ENCODE measurements around the gene OOSP4B.
"Not testable (repeated sequence)": the region's sequence is repeated elsewhere in the genome, so short reads cannot be mapped to it uniquely, and the experiment has no call there.

The OOSP4B gene

GRCh38 chr11:60059052-60059451 lies 42.1 kb downstream of the OOSP4B start:
- no peak for DNase-seq (ENCODE audit: extremely low spot score)

GRCh38 chr11:60059521-60060240 lies 42.7 kb downstream of the OOSP4B start:
- TF ChIP-seq SP1 (IDR thresholded peaks at IDR 0.05) (no peak), FOXM1 (IDR thresholded peaks at IDR 0.05; ENCODE audit: borderline replicate concordance) (no peak), BHLHE40 (IDR thresholded peaks at IDR 0.05; ENCODE audit: borderline replicate concordance) (no peak), NFRKB (IDR thresholded peaks at IDR 0.05) (no peak), PKNOX1 (IDR thresholded peaks at IDR 0.05) (no peak), CTBP1 (IDR thresholded peaks at IDR 0.05; ENCODE audit: borderline replicate concordance) (no peak), LEF1 (IDR thresholded peaks at IDR 0.05; ENCODE audit: borderline replicate concordance) (no peak), FOXK2 (IDR thresholded peaks at IDR 0.05) (no peak), ELF4 (IDR thresholded peaks at IDR 0.05) (no peak), SUZ12 (IDR thresholded peaks at IDR 0.05) (no peak), FOXA1 (IDR thresholded peaks at IDR 0.05) (no peak), HDGF (IDR thresholded peaks at IDR 0.05; ENCODE audit: borderline replicate concordance) (no peak), L3MBTL2 (conservative IDR thresholded peaks at IDR 0.05) (no peak), ARNT (IDR thresholded peaks at IDR 0.05) (no peak)
- CTCF ChIA-PET = no interaction called here
- POLR2A ChIA-PET = no interaction called here
- no peak for DNase-seq (ENCODE audit: extremely low spot score)

More at GRCh38 chr11:60059052-60059451, 42.1 kb downstream of the OOSP4B start:
- no peak for TF ChIP-seq PKNOX1 (IDR thresholded peaks at IDR 0.05)
- TF ChIP-seq LEF1 (IDR thresholded peaks at IDR 0.05; ENCODE audit: borderline replicate concordance) = no peak
- no peak for TF ChIP-seq BHLHE40 (IDR thresholded peaks at IDR 0.05; ENCODE audit: borderline replicate concordance)
- no peak for TF ChIP-seq FOXA1 (IDR thresholded peaks at IDR 0.05)
- no peak for TF ChIP-seq SUZ12 (IDR thresholded peaks at IDR 0.05)
- TF ChIP-seq ELF4 (IDR thresholded peaks at IDR 0.05) = no peak
- no peak for TF ChIP-seq L3MBTL2 (conservative IDR thresholded peaks at IDR 0.05)
- TF ChIP-seq FOXK2 (IDR thresholded peaks at IDR 0.05) = no peak
- no peak for TF ChIP-seq SP1 (IDR thresholded peaks at IDR 0.05)
- no peak for TF ChIP-seq NFRKB (IDR thresholded peaks at IDR 0.05)
- no peak for TF ChIP-seq ZNF384 (IDR thresholded peaks at IDR 0.05)
- no peak for TF ChIP-seq CTBP1 (IDR thresholded peaks at IDR 0.05; ENCODE audit: borderline replicate concordance)
- TF ChIP-seq ARNT (IDR thresholded peaks at IDR 0.05) = no peak
- POLR2A ChIA-PET = no interaction called here
- CTCF ChIA-PET = no interaction called here

GRCh38 chr11:60064111-60064510 lies 47.1 kb downstream of the OOSP4B start:
- no peak for TF ChIP-seq BHLHE40 (IDR thresholded peaks at IDR 0.05; ENCODE audit: borderline replicate concordance)
- no peak for TF ChIP-seq CTBP1 (IDR thresholded peaks at IDR 0.05; ENCODE audit: borderline replicate concordance)
- TF ChIP-seq FOXK2 (IDR thresholded peaks at IDR 0.05) = no peak
- TF ChIP-seq L3MBTL2 (conservative IDR thresholded peaks at IDR 0.05) = no peak
- TF ChIP-seq NFRKB (IDR thresholded peaks at IDR 0.05) = no peak
- TF ChIP-seq FOXA1 (IDR thresholded peaks at IDR 0.05) = no peak
- TF ChIP-seq PKNOX1 (IDR thresholded peaks at IDR 0.05) = no peak
- TF ChIP-seq TARDBP (IDR thresholded peaks at IDR 0.05) = no peak
- no peak for TF ChIP-seq SUZ12 (IDR thresholded peaks at IDR 0.05)
- no peak for TF ChIP-seq ARNT (IDR thresholded peaks at IDR 0.05)
- CTCF ChIA-PET = no interaction called here
- POLR2A ChIA-PET = no interaction called here
- no peak for DNase-seq (ENCODE audit: extremely low spot score)

GRCh38 chr11:60065801-60066200 lies 48.8 kb downstream of the OOSP4B start:
- POLR2A ChIA-PET = no interaction called here
- CTCF ChIA-PET = no interaction called here
- no peak for DNase-seq (ENCODE audit: extremely low spot score)
- TF ChIP-seq ZNF384 (IDR thresholded peaks at IDR 0.05) = no peak
- TF ChIP-seq ARNT (IDR thresholded peaks at IDR 0.05) = no peak
- no peak for TF ChIP-seq BHLHE40 (IDR thresholded peaks at IDR 0.05; ENCODE audit: borderline replicate concordance)
- no peak for TF ChIP-seq HDGF (IDR thresholded peaks at IDR 0.05; ENCODE audit: borderline replicate concordance)
- no peak for TF ChIP-seq L3MBTL2 (conservative IDR thresholded peaks at IDR 0.05)
- no peak for TF ChIP-seq ELF4 (IDR thresholded peaks at IDR 0.05)
- TF ChIP-seq TARDBP (IDR thresholded peaks at IDR 0.05) = no peak
- no peak for TF ChIP-seq FOXM1 (IDR thresholded peaks at IDR 0.05; ENCODE audit: borderline replicate concordance)
- TF ChIP-seq SUZ12 (IDR thresholded peaks at IDR 0.05) = no peak
- no peak for TF ChIP-seq PKNOX1 (IDR thresholded peaks at IDR 0.05)
- no peak for TF ChIP-seq CTBP1 (IDR thresholded peaks at IDR 0.05; ENCODE audit: borderline replicate concordance)
- TF ChIP-seq NFRKB (IDR thresholded peaks at IDR 0.05) = no peak
- no peak for TF ChIP-seq FOXK2 (IDR thresholded peaks at IDR 0.05)
- no peak for TF ChIP-seq LEF1 (IDR thresholded peaks at IDR 0.05; ENCODE audit: borderline replicate concordance)
- no peak for TF ChIP-seq SP1 (IDR thresholded peaks at IDR 0.05)

- ChIA-PET CTCF (no interaction called here), POLR2A (no interaction called here)
- TF ChIP-seq FOXA1 (IDR thresholded peaks at IDR 0.05) (no peak), HDGF (IDR thresholded peaks at IDR 0.05; ENCODE audit: borderline replicate concordance) (no peak), CTBP1 (IDR thresholded peaks at IDR 0.05; ENCODE audit: borderline replicate concordance) (no peak)
- DNase-seq (ENCODE audit: extremely low spot score) = no peak
Observed at GRCh38 chr11:60069450-60069849, 52.5 kb downstream of the OOSP4B start.

GRCh38 chr11:60071644-60072043 lies 54.7 kb downstream of the OOSP4B start:
- DNase-seq (ENCODE audit: extremely low spot score); CTCF ChIA-PET; POLR2A ChIA-PET: not testable (repeated sequence)

Measured in HEK293T (cell line).